Activated CD4-positive, alpha-beta T cell treated with anti-CD3 and anti-CD28 coated beads for 36 hours (primary cell): ENCODE results near the gene PPM1L. TPM values are rescaled to one million over a fixed set of nuclear protein-coding genes. Genes with fewer than 3 reads are reported as not detected.
A peak's percentile ranks its signal among the peaks of the same experiment; 100 is the strongest.
"Not testable (repeated sequence)": the region's sequence is repeated elsewhere in the genome, so short reads cannot be mapped to it uniquely, and the experiment has no call there.

Experiments used
- ATAC-seq: fragments of 200-7000 bp; cut with Tn5 transposase; one replicate; pipeline ENCODE4 v1.10.0; 2021; ENCODE audit warnings: mild to moderate bottlenecking, moderate library complexity
- CTCF ChIA-PET: fragments of 350-600 bp; sonication (Branson Sonifier 250); formaldehyde crosslinking; loops from one replicate; lab custom pipeline; 2021; ENCODE audit warnings: antibody characterized with exemption; lab: Charles Lee
- POLR2A ChIA-PET: fragments of 350-600 bp; sonication (Branson Sonifier 250); formaldehyde crosslinking; loops from one replicate; lab custom pipeline; 2021; ENCODE audit warnings: antibody characterized with exemption, inconsistent platforms; lab: Charles Lee
- DNase-seq: peaks from one replicate; pipeline ENCODE4 v3.0.0-alpha.2; 2020
- H3K27ac Mint-ChIP-seq: one replicate; pipeline ENCODE4 v1.8.0; 2021; ENCODE audit warnings: mixed read lengths
- H3K27me3 Mint-ChIP-seq: one replicate; pipeline ENCODE4 v1.8.0; 2021; ENCODE audit warnings: mixed read lengths
- H3K36me3 Mint-ChIP-seq: one replicate; pipeline ENCODE4 v1.8.0; 2021; ENCODE audit warnings: low read depth, mixed read lengths
- H3K4me1 Mint-ChIP-seq: one replicate; pipeline ENCODE4 v1.8.0; 2021; ENCODE audit warnings: mixed read lengths
- H3K4me3 Mint-ChIP-seq: one replicate; pipeline ENCODE4 v1.8.0; 2021; ENCODE audit warnings: mild to moderate bottlenecking, moderate library complexity, mixed read lengths
- H3K9me3 Mint-ChIP-seq: one replicate; pipeline ENCODE4 v1.8.0; 2021; ENCODE audit warnings: low read depth, mixed read lengths
- intact Hi-C, 2 experiments: fragments of 100-400 bp; cut with DNase I in 1 of 2; cut with micrococcal nuclease in 1 of 2; formaldehyde crosslinking; loops; one replicate each; pipeline versions ENCODE4 v1.14.2 to v1.15.1; 2022 to 2024; cut with DNase I, micrococcal nuclease
- total RNA-seq, 2 experiments: library from RNA; stranded (reverse); gene quantifications; one replicate each; pipeline ENCODE4 v1.2.3, GENCODE V29; 2021

PPM1L gene
- total RNA-seq, result 1 to 10 TPM; 1.8 to 2.4 TPM

DNA sequence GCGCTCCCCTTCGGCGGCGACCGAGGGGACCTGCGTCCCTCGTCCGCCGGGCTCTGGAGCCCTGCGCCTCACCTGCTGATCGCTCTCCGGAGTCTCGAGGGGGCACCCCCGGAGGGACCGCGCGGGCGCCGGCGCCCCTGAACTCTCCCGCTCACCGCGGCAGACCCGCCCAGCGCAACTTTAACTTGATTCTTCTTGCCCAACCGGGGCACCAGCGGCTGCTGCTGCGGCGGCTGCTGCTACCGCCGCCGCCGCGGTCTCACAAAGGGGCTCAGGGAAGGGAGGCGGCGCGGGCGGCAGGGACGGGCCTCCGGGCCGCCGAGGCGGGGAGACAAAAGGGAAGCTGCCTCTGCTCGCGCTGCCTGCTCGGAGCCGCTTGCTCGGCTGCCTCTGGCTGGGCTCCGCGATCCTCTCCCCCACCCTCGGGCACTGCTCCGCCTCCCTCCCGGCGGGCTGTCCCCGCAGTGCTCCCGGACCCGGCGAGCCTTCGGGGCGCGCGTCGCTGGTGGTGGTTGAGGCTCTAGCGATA lies at the start of gene PPM1L:
Gene PPM1L, plus strand, starts transcription at position 456 of the 529 bp plus-strand sequence.
- peaks cover 25% of the 10 kb centered on the region for H3K27me3 Mint-ChIP-seq
- DNase-seq, result peak; percentile 69
- ChIA-PET CTCF (interaction anchor here (0.7 to 0.9 kb wide), 4 partner anchors 70 to 725 kb away, joined by 3 read pairs; no protein-coding TSS in a partner anchor), POLR2A (interaction anchor here (0.6 to 0.9 kb wide), 4 partner anchors 46 to 699 kb away, joined by 3 to 5 read pairs (median 4); no protein-coding TSS in a partner anchor)
- peak; percentile 40 for ATAC-seq
- no peaks in the 10 kb centered on the region for H3K9me3 Mint-ChIP-seq
- peaks cover 26% of the 10 kb centered on the region for H3K4me1 Mint-ChIP-seq
- H3K27ac Mint-ChIP-seq, result peak within 1 kb of the TSS; percentile 90
- H3K4me3 Mint-ChIP-seq, result peak within 1 kb of the TSS; percentile 90
- H3K36me3 Mint-ChIP-seq, result no peaks in the 10 kb centered on the region
- intact Hi-C loops, result loop anchor here (1.0 to 10.0 kb wide), 11 partner anchors 45 to 1951 kb away; partner anchors contain the start of genes IFT80 (in 2 of the 2), KPNA4 (in 2 of the 2), NMD3 (in 2 of the 2) and SMC4 (in 2 of the 2)

DNA sequence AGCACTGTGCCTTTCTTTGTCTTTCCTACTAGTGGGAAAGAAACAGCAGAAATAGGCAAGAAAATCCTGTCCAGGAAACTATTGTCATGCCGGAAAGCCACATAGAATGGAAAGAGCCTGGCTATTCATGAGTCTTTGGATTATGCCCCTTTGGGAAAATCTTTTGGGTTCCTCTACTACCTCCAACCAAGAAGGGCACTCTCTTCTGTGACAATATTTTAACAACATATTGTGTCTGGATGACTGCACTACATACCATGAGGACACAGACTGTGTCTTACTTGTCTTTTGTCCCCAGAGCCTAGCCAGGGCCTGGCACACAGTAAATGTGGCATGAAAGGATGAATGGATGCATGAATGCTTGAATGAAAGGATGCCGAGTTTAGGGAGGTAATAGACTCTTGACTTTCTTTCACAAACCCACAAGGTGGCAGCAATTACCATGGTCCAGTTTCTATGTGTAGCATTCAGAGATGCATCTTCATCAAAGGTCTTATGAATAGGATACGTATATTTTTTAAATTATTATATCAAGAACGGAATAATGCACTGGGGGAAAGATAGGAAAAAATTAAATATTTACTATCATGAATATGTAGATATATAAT lies 48.7 kb upstream of the PPM1L start:
- peak; percentile 44 for DNase-seq
- H3K9me3 Mint-ChIP-seq, result no peaks in the 10 kb centered on the region
- intact Hi-C loops, result loop anchor here (1.0 to 10.0 kb wide), 4 partner anchors 235 to 718 kb away; no protein-coding TSS in a partner anchor
- ChIA-PET CTCF (interaction anchor here (0.5 to 2.8 kb wide), 8 partner anchors 9 to 515 kb away, joined by 3 to 47 read pairs (median 4); no protein-coding TSS in a partner anchor), POLR2A (no interaction called here)
- no peaks in the 10 kb centered on the region for H3K4me1 Mint-ChIP-seq
- H3K36me3 Mint-ChIP-seq, result no peaks in the 10 kb centered on the region
- no peak overlapping the region for H3K4me3 Mint-ChIP-seq
- no peak overlapping the region for H3K27ac Mint-ChIP-seq
- ATAC-seq, result peak; percentile 60
- H3K27me3 Mint-ChIP-seq, result peaks cover 21% of the 10 kb centered on the region

DNA sequence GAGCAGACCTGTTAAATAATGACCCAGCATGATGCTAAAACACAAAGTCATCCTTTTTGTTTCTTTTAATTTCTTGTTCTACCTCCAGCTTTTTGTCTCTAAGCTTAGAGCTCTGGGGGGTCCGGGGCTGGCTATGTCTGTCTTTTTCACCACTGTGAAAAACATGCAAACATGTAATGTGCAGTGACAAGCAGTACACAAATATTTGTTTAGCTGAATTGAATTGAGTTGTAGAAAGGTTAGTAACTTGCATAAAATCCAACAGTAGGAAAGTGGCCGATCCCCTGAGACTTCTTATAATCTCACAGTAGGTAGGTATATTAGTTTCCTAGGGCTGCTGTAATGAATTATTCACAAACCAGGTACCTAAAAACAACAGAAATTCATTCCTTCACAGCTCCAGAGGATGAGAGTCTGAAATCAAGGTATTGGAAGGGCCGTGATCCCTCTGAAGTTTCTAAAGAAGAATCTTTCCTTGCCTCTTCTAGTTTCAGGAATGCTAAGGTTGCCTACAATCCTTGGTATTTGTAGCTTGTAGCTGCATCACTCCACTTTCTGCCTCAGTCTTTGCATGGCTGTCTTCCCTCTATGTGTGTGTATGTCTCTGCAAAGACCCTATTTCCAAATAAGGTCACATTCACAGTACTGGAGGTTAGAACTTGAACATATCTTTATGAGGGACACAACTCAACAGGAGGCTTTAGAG lies 46.4 kb upstream of the PPM1L start:
- ATAC-seq (no peak), DNase-seq (no peak)
- Mint-ChIP-seq H3K27ac (no peak overlapping the region), H3K9me3 (no peaks in the 10 kb centered on the region), H3K27me3 (peaks cover 17% of the 10 kb centered on the region), H3K4me1 (no peaks in the 10 kb centered on the region), H3K4me3 (no peak overlapping the region), H3K36me3 (no peaks in the 10 kb centered on the region)
- intact Hi-C loops, result loop anchor here in 1 of 2 experiments (10.0 kb wide), 1 partner anchor 715 kb away; no protein-coding TSS in a partner anchor
- CTCF ChIA-PET, result interaction anchor here (1.0 to 2.8 kb wide), 6 partner anchors 28 to 238 kb away, joined by 3 to 47 read pairs (median 4); no protein-coding TSS in a partner anchor
- POLR2A ChIA-PET, result no interaction called here

GRCh38 chr3:160713144-160713543 lies 42.9 kb upstream of the PPM1L start:
- intact Hi-C loops, H3K27me3 Mint-ChIP-seq, CTCF ChIA-PET, DNase-seq, POLR2A ChIA-PET, H3K27ac Mint-ChIP-seq, H3K4me3 Mint-ChIP-seq, H3K4me1 Mint-ChIP-seq, ATAC-seq, H3K9me3 Mint-ChIP-seq, H3K36me3 Mint-ChIP-seq: not testable (repeated sequence)

DNA sequence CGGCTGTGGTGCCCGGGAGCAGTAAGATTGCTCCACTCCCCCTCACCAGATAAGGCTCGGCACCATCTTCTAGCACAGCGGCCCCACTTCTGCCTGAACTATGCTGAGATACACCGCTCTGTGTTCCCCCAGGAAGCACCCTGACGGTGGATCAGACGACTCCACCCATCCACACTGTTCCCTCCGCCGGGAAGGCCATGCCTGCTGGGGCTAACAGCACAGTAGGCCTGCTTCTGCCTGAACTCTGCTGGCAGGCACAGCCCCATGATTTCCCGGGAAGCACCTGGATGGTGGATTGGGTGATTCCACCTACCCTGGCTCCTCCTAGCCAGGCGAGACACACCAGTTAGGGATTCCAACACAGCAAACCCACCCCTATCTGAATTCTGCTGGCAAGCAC lies 36.3 kb upstream of the PPM1L start:
- Mint-ChIP-seq H3K27me3 (no peaks in the 10 kb centered on the region), H3K27ac (no peak overlapping the region), H3K9me3 (no peaks in the 10 kb centered on the region), H3K4me1 (no peaks in the 10 kb centered on the region), H3K4me3 (no peak overlapping the region), H3K36me3 (no peaks in the 10 kb centered on the region)
- no peak for ATAC-seq
- CTCF ChIA-PET, result interaction anchor here (0.7 to 1.2 kb wide), 2 partner anchors 67 to 222 kb away, joined by 3 to 4 read pairs; no protein-coding TSS in a partner anchor
- no peak for DNase-seq
- POLR2A ChIA-PET, result no interaction called here
- intact Hi-C loops, result no loop called here

- ChIA-PET CTCF (interaction anchor here (0.8 kb wide), 1 partner anchor 221 kb away, joined by 3 read pairs; no protein-coding TSS in a partner anchor), POLR2A (no interaction called here)
- DNase-seq (no peak), ATAC-seq (no peak)
- H3K9me3 Mint-ChIP-seq, result no peaks in the 10 kb centered on the region
- intact Hi-C loops, result no loop called here
- H3K27ac Mint-ChIP-seq, result no peak overlapping the region
- no peaks in the 10 kb centered on the region for H3K27me3 Mint-ChIP-seq
- H3K4me3 Mint-ChIP-seq, result no peak overlapping the region
- H3K36me3 Mint-ChIP-seq, result no peaks in the 10 kb centered on the region
- H3K4me1 Mint-ChIP-seq, result no peaks in the 10 kb centered on the region
These were observed 35.8 kb upstream of the PPM1L start for GRCh38 chr3:160720123-160720746.

DNA sequence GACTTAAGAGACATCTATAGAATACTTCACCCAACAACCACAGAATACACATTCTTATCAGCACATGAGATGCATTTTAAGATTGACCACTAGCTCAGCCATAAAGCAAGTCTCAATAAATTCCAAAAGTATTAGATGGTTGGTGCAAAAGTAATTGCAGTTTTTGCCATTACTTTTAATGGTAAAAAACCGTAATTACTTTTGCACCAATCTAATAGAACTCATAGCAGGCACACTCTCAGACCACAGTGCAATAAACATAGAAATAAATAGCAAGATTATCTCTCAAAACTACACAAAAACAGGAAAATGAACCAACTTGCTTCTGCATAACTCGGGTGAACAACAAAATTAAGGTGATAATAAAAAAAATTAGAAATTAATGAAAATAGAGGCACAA lies 33.7 kb upstream of the PPM1L start:
- DNase-seq, result no peak
- no peak overlapping the region for H3K27ac Mint-ChIP-seq
- POLR2A ChIA-PET, result no interaction called here
- no peaks in the 10 kb centered on the region for H3K27me3 Mint-ChIP-seq
- ATAC-seq, result no peak
- no peaks in the 10 kb centered on the region for H3K9me3 Mint-ChIP-seq
- intact Hi-C loops, result no loop called here
- no peaks in the 10 kb centered on the region for H3K36me3 Mint-ChIP-seq
- no peak overlapping the region for H3K4me3 Mint-ChIP-seq
- CTCF ChIA-PET, result no interaction called here
- no peaks in the 10 kb centered on the region for H3K4me1 Mint-ChIP-seq

DNA sequence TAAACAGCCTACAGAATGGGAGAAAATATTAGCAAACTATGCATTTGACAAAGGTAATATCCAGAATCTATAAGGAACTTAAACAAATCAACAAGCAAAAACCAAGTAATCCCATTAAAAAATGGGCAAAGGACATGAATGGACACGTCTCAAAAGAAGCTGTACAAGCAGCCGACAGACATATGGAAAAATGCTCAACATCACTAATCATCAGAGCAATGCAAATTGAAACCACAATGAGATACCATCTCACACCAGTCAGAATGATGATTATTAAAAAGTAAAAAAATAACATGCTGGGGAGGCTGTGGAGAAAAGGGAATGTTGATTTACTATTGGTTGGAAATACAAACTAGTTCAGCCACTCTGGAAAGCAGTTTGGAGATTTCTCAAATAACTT lies 30.7 kb upstream of the PPM1L start:
- CTCF ChIA-PET, result no interaction called here
- DNase-seq (no peak), ATAC-seq (no peak)
- no peaks in the 10 kb centered on the region for H3K27me3 Mint-ChIP-seq
- no peaks in the 10 kb centered on the region for H3K36me3 Mint-ChIP-seq
- H3K9me3 Mint-ChIP-seq, result no peaks in the 10 kb centered on the region
- POLR2A ChIA-PET, result no interaction called here
- intact Hi-C loops, result no loop called here
- no peaks in the 10 kb centered on the region for H3K4me1 Mint-ChIP-seq
- H3K4me3 Mint-ChIP-seq, result no peak overlapping the region
- no peak overlapping the region for H3K27ac Mint-ChIP-seq

DNA sequence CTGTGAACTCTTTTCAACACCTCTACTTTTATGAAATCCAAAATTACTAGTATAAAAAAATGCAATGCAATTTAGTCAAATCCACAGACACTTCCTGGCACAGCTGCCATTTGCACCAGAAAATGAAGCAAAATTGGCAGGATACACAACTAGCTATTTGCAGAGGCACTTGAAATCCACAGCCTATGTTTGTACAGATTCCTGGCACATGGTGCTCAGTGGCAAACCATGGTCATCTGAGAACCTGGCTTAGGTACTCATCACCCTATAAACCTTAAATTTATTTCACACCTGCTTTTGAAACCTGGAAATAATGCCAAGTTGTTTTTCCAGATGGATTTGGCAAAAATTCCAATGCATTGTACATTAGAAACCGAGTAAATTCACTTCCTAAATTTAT lies 20.2 kb upstream of the PPM1L start:
- ATAC-seq (no peak), DNase-seq (no peak)
- ChIA-PET CTCF (no interaction called here), POLR2A (no interaction called here)
- Mint-ChIP-seq H3K27me3 (peaks cover 4% of the 10 kb centered on the region), H3K36me3 (no peaks in the 10 kb centered on the region), H3K4me3 (no peak overlapping the region), H3K9me3 (no peaks in the 10 kb centered on the region), H3K4me1 (no peaks in the 10 kb centered on the region), H3K27ac (no peak overlapping the region)
- intact Hi-C loops, result no loop called here

GRCh38 chr3:160738048-160738447 lies 18.0 kb upstream of the PPM1L start:
- Mint-ChIP-seq H3K36me3 (no peaks in the 10 kb centered on the region), H3K9me3 (no peaks in the 10 kb centered on the region), H3K4me3 (no peak overlapping the region), H3K27ac (no peak overlapping the region), H3K27me3 (peaks cover 4% of the 10 kb centered on the region), H3K4me1 (no peaks in the 10 kb centered on the region)
- ATAC-seq, result no peak
- no peak for DNase-seq
- CTCF ChIA-PET, result interaction anchor here (0.6 to 2.1 kb wide), 5 partner anchors 29 to 247 kb away, joined by 3 to 6 read pairs (median 3); no protein-coding TSS in a partner anchor
- POLR2A ChIA-PET, result no interaction called here
- intact Hi-C loops, result no loop called here

- ChIA-PET POLR2A (no interaction called here), CTCF (interaction anchor here (1.0 kb wide), 1 partner anchor 13 kb away, joined by 4 read pairs; no protein-coding TSS in a partner anchor)
- no peaks in the 10 kb centered on the region for H3K36me3 Mint-ChIP-seq
- DNase-seq (no peak), ATAC-seq (no peak)
- no peaks in the 10 kb centered on the region for H3K9me3 Mint-ChIP-seq
- H3K27me3 Mint-ChIP-seq, result peaks cover 11% of the 10 kb centered on the region
- H3K4me3 Mint-ChIP-seq, result no peak overlapping the region
- intact Hi-C loops, result no loop called here
- no peaks in the 10 kb centered on the region for H3K4me1 Mint-ChIP-seq
- H3K27ac Mint-ChIP-seq, result no peak overlapping the region
These were observed 17.0 kb upstream of the PPM1L start for GRCh38 chr3:160739079-160739478.
